ENCODE data around the gene MAML3.

Gene MAML3

DNA sequence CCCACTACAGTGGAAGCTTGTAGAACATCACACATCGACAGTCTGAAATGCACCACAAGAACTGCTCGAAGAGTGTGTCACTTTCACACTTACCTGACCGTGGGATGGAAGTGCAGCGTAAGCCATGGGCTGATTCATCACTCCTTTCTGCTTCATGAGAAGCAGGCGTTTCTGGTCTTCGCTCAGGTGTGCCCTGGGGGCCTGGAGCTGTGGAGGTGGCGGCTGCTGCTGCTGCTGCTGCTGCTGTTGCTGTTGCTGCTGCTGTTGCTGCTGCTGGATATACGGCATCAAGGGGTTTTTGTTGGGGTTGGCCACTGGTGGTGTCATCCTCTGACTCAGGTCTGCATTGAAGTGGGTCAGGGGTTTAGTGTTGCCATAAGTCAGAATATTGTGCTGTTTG is 264.7 kb downstream of the MAML3 start:
- DNase-seq: no peak

DNA sequence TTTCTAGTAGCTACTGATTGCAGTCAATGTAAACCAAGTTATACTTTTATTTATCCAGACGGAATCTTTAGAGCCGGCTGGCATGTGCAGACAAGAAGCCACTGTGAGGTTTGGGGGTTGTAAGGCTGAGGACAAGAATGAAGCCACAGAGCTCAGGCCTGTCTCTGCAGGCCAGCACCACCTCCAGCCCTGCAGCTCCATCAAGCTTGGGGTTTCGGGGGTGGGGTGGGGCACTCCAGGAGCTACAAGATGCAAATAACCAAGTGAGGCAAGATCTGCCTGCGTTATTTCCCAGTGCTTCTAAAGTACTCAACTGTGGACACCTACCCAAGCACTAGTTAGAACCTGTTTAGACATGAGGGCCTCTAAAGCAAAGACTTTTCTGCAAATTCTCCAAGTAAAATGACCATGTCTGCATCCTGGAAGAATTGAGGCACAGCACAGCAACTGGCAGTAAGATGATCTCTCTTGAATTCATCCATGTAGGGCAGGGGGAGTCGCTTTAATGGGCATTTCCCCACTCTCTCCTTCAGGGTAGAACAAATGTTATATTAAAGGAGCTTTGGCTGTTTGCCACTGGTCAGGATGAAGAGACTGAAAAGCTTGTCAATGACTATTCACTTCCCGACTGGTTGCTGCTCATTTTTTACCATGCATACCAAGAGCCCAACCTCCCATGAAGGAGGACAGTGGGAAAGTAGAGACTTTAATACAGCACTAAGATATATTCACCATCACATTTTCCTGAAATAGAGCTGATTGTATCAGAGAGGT is 265.8 kb downstream of the MAML3 start:
- DNase-seq: no peak

DNA sequence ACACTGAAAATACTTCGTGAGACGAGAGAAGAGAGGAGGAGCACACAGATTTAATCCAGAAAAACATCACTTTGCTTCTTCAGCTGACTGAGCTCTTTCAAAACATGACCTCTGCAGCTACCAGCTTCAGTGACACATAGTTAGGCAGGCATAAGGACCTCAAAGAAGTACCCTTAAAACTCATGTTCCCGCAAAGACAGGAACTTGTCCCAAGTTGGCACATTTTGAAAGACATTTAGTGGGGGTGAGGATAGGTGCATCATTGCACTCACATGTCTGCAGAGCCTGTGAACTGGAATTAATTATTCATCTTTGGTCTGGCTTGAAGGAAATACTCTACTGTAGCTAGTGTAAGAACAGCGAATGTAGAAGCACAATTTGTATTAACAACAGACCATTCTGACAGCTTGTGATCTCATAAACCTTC is 266.6 kb downstream of the MAML3 start:
- DNase-seq: no peak

DNA sequence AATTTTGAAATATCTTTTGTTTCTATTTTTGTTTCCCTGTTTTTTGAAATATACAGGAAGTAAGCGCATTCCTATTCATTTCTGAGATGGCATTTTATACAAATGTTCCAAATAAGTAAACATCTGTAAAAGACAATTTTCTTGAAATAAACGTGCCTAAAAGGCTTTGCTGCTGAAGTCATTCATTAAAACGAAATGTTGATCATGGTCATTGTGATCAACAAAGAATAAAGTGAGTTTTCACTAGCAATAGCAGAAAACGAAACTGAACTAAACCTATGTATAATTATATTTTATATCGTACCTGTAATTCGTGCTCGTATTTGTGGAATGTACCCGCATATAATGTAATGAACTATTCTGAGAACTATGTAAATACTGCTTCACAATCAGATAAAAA is 267.2 kb downstream of the MAML3 start:
- DNase-seq: no peak

DNA sequence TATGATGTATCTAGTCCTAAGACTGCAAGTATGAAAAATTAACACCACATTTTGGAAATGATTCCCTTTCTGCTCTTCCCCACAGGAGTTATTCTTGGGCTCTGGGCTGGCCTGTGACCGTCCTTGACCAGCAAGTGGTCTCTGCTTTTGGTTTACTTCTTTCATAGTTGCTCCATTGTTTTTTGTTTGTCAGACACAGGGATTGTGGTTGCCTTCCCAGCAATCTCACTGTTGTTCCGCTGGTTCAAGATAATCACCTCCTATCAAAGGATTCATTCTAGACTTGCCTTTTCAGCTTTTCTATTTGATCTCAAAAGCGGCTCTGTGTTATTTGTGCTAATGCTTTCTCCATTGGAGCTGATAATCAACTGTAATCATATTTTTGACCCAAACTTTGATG is 269.5 kb downstream of the MAML3 start:
- DNase-seq: no peak

DNA sequence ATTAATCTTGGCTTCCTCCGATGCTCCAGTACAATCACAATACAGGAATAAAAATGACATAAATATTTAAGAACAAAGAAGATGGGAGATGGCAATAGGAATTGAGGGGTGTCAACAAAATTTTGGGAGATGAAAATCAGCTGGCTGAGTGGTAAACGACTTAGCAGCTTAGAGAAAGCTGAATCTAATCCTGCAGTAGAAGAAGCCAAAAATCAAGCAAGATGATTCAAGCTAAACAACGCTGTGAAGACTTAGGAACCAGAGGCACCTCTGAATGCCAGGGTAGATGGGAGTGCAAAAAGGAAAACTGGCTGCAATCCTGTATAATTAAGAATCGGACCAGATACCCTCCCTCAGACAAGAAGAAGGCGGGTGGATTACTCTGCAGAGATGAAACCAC is 273.1 kb downstream of the MAML3 start:
- DNase-seq: no peak

DNA sequence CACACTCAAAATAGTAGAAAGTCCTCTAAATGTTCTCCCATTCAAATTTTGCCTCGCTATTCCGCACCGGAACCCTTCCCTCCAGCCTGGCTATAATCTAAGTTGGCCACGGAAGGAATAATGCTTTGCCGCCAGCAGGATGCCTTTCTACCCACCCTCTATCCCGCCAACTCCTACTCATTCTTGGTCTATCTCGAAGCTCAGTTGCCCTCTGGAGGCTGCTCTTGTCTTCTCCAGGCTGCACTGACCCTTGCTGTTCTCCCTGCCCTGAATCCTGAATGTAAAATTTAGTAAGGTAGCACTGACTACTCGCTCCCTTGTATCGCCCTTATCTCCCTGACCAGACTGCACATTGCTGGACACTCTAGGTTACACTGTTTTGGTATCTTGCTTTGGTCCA is 275.9 kb downstream of the MAML3 start:
- no peak for DNase-seq

DNA sequence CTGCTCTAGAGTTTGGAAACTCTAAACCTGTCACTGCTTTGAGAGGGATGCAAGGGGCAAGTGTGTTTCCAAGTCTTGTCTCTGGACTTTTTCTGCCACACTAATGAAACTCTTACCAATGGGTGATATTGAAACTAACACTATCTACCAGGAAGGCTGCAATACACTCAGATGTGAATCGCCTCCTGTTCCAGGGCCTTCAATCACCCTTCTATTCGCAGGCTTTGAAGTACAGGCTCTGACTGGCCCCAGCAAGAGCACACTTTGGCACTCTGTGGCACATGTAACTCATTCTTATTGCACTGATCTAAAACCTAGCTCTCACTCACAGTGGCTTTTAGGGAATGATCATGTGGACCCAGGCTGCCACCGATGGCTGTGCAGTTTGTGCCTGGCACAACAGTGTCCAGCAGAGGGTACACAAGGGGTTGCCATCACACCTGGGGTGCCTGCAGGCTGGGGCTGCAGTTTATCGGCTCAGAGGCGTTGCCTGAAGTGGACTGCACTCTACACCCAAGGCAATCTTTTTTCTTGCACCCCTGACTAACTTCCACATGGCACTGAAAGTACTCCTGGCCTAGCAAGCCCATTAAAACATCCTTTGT is 277.5 kb downstream of the MAML3 start:
- DNase-seq: no peak

DNA sequence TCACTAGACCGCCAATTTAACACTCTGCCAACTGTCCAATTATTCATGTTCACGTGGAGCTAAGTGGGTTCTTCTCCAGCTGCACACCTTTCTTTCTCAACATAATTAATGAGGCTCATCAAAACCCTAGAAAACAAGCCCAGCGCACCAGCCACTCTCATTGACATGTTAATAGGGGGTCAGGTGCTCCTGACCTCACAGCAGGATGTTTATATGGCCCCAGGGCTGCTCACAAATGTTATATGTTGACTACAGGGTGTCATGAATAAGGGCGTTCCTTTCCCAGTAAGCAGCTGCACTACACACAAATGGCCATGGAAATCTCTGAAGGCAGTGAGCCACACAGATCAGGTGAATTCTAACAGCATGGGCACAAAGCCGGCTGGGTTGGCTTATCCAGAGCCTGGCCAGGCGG is 278.6 kb downstream of the MAML3 start:
- no peak for DNase-seq

DNA sequence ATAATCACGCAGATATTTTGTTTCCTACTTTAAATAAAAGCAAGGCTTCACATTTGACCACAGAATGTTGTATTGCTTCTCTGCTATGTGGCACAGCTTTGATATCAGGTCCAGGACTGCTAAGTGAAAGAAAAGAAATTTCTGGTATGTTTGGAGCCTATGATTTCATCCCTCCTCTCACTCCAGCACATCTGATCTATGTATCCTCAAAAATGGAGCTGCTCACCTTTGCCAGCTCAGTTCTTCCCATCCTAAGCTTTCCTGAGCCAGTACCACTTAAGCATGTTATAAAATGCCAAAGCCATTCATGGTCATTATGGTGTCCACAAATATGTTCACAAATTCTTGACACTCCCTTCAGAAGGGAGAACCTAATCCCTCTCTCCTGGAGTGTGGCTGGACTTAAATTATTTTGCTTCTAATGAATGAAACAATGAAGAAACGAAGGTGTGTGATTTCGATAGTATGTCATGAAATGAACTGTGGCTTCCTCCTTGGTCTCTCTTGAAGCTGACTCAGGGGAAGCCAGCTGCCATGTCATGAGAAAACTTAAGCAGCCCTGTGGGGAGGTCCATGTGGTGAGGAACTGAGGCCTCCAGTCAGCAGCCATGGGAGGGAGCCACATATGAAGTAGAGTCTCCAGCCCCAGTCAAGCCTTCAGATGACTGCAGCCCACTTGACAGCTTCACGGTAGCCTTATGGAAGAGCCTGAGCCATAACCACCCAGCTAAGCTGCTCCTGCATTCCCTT is 280.7 kb downstream of the MAML3 start:
- no peak for DNase-seq

DNA sequence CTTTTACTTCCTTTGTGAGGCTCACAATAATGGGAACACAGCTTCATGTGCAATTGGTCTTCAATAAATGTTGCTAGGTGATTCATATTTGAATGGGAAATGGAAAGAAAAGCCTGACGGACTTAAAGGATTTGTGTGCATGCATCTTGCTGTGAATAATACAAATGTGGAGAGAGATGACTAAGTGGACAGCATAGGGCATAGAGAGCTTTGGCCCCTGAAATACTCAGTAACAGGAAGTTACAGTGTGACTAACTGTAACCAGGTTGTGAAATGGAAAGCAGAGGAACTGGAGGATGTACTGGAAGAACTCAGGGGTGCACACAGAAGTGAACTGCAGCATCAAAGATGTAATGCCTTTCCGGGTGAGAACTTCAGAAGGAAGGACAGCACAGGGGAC is 281.7 kb downstream of the MAML3 start:
- no peak for DNase-seq

DNA sequence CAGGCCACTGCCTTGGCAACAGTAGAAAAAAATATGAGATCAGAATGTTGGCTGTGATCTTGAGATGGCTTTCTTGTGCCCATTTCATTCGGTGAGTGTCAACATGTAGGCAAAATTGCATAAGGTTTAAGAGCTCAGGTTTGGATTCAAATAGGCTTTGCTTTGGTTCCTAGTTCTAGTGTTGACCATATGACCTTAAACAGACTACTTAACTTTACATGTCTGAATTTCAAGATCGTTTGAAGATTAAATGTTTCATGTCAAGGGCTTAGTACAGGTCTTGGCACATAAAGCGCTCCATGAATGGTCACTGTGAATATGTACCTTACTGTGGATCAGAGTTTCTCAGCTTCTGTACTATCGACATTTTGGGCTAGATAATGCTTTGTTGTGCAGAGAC is 284.2 kb downstream of the MAML3 start:
- DNase-seq: no peak

DNA sequence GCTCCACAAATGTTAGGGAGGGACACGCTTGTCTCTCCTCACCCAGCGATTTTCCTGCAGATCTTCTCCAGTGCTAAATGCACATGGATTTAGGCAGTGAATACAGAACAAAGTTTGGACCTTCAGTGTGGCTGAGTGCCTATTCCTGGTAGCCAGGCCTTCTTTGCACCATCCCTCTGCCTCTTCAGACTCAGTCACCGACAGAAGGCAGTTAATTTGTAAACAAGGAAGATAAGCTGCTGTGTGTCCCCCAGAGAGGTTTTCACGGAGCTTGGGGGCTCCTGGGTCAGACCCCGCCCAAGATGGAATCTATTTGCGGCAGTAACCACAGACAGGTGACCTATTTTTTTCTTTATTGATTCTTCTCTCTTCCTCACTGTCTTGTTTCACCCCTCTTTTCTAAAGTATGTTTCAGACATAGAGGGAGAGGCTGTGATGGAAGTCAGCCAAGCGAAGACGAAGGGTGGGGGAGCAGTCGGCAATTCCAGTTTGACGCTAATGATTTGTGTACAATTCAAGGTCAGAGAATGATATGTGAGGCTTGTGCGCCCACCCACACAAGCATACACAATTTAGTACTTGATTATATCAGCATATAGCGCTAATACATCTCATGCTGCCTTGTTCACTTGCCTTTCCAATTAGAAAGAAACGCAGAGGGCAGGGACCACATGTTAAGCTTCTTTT is 287.6 kb downstream of the MAML3 start:
- no peak for DNase-seq

DNA sequence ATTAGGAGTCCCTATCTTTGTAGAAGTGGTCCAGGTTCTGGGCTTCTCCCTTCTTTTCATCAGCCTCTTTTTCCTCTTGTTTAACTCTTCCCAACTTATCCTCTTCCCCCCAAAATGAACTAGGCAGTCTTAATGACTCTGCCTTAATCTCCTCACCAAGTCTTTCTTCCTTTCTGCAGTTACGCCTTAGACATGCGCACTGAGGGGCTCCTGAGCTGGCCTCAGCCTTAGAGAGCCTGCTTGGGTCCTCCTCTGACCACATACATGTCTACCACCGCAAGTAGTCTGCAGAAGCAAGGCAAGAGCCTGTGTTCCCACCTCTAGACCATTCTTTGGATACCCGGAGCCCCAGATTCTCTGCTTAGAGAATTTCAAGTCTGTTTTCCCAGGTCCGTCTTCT is 288.4 kb downstream of the MAML3 start:
- DNase-seq: no peak

DNA sequence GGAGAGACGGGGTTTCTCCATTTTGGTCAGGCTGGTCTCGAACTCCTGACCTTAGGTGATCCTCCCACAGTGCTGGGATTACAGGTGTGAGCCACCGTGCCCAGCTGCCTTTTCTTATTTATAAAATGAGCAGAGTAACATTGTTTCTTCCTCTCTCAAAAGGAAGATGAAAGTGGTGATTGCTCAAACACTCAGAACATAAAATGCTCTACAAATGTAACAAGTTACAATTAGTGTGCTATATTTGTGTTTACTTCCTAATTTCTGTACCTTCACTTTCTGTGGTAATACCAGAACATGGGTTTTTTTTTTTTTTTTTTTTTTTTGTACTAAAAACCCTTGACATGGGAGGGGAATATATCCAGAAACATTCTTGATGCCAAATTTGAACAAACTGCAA is 290.5 kb downstream of the MAML3 start:
- DNase-seq: no peak

DNA sequence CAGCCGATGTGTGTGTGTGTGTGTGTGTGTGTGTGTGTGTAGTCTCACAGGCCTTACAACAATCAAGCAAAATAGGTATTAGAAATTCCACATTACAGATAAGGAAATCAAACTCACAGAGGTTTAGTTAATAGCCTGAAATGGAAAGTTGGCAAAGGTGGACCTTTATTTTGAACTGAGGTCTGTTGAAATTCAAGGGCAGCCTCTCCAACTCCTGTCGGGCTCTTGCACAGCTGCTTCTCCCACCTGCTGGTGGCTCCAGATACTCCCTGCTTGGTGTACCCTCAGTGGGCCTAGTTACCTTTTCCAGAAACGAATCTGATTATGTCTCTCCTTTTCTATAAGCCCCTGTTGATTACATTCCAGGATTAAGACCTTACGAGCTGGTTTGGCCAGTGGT is 292.5 kb downstream of the MAML3 start:
- DNase-seq: no peak

DNA sequence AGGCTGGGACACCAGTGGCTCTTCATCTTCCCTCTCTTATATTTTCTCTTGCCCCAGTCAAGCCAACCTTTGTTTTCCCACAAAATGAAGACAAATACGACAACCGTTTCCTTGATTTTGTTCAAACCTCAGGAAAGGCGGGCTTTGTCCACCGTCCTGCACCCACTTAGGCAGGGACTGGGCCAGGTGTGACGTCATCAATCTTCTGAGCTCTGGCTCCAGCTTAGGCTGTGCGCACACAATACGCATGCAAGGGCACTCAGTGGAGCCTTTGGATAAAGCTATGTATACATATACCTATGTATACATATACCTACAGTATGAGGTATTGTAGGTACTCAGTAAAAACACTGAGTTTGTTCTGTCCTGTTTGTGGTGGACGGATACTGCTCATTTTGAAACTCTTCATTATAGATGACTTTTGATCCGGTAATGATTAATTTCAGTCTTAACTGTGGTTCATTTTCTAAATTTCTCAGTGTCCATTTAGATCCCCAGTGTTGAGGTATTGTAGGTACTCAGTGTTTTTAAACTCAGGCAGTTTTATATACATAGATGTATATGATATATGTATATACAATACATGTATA is 293.5 kb downstream of the MAML3 start:
- no peak for DNase-seq

DNA sequence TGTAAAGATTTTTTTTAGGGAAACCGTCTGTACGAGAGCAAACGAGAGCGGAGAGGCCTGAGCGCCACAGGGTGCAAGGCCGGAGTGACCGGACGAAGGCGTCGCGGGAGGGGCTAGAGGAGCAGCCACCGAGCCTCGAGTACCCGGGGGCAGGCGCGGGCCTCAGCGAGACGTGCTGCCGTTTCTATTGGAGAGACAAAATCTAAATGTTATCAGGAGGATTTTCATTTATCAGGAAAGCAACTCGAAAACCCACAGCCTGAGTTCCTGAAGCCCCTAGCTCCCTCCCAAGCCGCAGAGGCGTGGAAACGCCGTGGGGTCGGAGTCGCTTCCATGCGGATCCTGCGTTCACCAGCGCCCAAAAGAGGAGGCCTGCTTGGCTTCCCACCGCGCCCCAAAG is 294.1 kb downstream of the MAML3 start:
- no peak for DNase-seq

DNA sequence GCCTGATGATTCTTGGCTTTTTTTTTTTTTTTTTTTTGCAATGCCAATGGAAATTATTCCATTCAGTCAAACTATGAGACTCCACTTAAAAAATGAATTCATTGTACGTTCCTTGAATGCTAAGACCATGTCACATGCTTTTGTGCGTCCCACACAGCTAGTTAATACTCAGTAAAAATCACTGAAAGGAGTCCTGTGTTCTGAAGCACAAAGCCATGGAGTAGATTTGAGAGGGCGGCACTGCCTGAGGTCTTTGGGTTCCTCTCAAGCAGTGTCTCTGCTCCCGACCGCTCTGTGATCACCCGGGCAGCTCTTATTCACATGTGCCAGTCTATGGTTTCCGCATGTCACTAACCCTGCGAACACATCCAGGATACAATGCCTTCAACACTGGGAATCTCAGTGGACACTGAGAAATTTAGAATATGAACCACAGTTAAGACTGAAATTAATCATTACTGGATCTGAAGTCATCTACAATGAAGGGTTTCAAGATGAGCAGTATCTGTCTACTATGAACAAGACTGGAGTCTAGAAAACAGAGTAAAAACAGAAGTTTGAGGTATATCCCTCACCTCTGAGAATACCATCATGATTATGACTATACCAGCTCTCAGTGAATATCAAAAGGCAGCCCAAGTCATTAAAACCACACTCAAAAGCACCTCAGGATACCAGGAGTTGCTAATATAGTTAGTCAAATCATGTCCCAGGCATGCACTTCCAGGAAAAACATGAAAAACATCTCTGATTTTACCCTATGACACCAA is 295.4 kb downstream of the MAML3 start:
- no peak for DNase-seq

DNA sequence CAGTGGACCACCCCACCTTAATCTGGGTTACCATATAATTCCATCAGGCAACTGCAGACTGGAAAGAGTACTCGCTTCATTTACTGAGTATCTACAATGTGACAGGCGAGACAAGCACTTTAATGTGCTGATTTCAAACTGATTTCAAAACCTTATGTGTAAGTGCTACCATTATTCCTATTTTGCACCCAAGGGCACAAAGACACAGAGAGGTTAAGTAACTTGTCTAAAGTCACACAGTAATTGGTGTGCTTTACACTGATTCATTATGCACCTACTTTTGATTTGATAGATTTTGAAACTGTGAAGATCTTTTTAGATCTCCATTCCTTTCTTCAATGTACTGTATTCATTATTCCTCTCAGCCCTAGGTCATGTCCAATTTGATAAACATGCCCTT is 296.0 kb downstream of the MAML3 start:
- DNase-seq: no peak

DNA sequence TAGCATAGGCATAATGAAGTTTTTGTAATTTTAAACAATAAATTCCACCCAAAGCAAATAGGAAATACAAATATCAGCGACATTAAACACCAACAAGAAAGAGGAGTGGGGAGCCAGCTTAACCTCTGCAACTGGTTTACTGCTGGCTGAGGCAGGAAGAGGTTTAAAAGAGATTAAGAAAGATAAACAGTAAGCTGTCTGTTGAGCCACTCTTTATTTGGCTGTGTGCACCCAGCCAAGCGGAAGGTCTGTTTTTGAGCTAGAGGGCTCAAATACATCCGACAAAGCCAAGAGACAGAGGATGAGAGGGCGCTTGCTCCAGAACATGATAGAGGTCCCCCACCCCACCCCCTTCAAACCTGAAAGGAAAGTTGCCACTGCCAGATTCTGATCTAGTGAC is 297.0 kb downstream of the MAML3 start:
- DNase-seq: no peak

DNA sequence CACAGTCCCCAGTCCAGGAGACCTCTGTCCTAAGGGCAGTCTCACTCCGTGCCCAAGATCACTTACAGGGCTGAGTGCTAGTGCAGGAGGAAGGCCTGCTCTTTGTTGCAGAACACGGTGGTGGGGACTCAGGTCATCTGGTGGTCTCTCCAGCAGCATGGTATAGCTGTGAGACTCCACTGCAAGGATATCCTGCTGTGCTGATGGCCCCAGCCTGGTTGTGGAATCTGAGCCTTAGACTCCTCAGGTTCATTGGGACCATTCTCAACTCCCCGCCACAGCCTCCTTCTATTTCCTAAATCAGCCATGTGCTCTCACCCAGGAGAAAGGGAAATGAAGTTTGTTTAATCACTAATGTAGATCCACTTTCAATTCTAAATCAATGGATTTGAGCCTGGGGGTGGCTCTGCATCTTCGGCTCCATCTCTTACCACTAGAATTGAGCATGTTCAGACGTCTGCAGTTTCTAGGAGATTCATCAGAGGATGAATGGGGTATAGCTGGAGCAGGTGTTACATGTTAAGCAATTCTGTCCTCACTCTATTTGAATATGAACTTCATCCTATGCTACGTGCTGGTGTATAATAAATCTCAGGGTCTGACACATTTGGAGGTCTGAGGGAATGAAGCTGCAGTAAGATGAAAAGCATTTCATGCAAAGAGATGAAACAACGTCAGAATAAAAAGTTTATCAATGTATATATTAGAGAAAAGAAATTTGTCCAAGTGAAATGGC is 299.1 kb downstream of the MAML3 start:
- DNase-seq: no peak
